Sigmoid colon (tissue), 7 donors: ENCODE data around the gene PRKCA. TPM values are rescaled to one million over a fixed set of nuclear protein-coding genes. Genes with fewer than 3 reads are reported as not detected.

ENCODE experiments used
- DNase-seq: peaks from one replicate; pipeline ENCODE4 v3.0.0-alpha.2; 2019
- H3K27ac ChIP-seq, 4 donors: fragments of 200-600 bp; sonication (generic); one replicate each; pipeline ENCODE4 v1.5.1; 2016 to 2019; ENCODE audit warnings: mild to moderate bottlenecking in 1 of 4
- H3K27me3 ChIP-seq, 3 donors: fragments of 200-600 bp; sonication (generic); one replicate each; pipeline ENCODE4 v1.5.1; 2019; ENCODE audit warnings: mild to moderate bottlenecking in 1 of 3
- H3K36me3 ChIP-seq, 4 donors: fragments of 200-600 bp; sonication (generic); one replicate each; pipeline ENCODE4 v1.5.1; 2016 to 2019
- H3K4me1 ChIP-seq, 4 donors: fragments of 200-600 bp; sonication (generic); one replicate each; pipeline ENCODE4 v1.5.1; 2017 to 2019
- H3K4me3 ChIP-seq, 4 donors: fragments of 200-600 bp; sonication (generic); one replicate each; pipeline ENCODE4 v1.5.1; 2017 to 2019; ENCODE audit warnings: mild to moderate bottlenecking in 2 of 4, moderate library complexity in 1 of 4
- H3K9me3 ChIP-seq, 4 donors: fragments of 200-600 bp in 3 of 4; sonication (generic) in 3 of 4; one replicate each; pipeline versions ENCODE4 v1.5.1 to v1.6.1; 2013 to 2019
- CTCF ChIP-seq, 4 experiments: fragments of 450-650 bp in 3 of 4; fragments of 200-600 bp in 1 of 4; IDR thresholded peaks; one replicate each; pipeline ENCODE4 v1.5.1; 2016 to 2019; ENCODE audit warnings: antibody characterized with exemption in 4 of 4, mild to moderate bottlenecking in 3 of 4, moderate library complexity in 2 of 4
- EP300 ChIP-seq, 4 donors: sonication (generic); formaldehyde crosslinking; IDR thresholded peaks; one replicate each; pipeline ENCODE4 v1.6.1; 2017; ENCODE audit warnings: antibody characterized with exemption in 4 of 4
- POLR2A ChIP-seq, 2 donors: fragments of 450-650 bp; IDR thresholded peaks; one replicate each; pipeline ENCODE4 v1.6.1; 2016; ENCODE audit warnings: antibody characterized with exemption in 2 of 2, mild to moderate bottlenecking in 2 of 2, moderate library complexity in 2 of 2
- POLR2AphosphoS5 ChIP-seq, 4 donors: sonication (generic); formaldehyde crosslinking; IDR thresholded peaks; one replicate each; pipeline ENCODE4 v1.6.1; 2017; ENCODE audit warnings: antibody characterized with exemption in 4 of 4
- WGBS, 2 donors: extraction: QIAGEN DNeasy Blood & Tissue Kit; methylation state at CpG; one replicate each; pipeline ENCODE4 v1.1.7; 2013; 5-methylcytosine and 5-hydroxymethylcytosine counted together
- intact Hi-C: fragments of 100-400 bp; cut with DNase I; formaldehyde crosslinking; loops from one replicate; pipeline ENCODE4 v1.15.1; 2023
- polyA plus RNA-seq, 3 donors: library from polyadenylated mRNA; stranded (reverse); fragments of 200-250 nt; gene quantifications; one replicate each; pipeline ENCODE4 v1.2.3, GENCODE V29; 2013
- total RNA-seq, 4 donors: library from RNA; depleted of rRNA; stranded (reverse); fragments of >200 nt; gene quantifications; one replicate each; pipeline ENCODE4 v1.1.0, GENCODE V29; 2016
- donor health status: healthy with polysubstance abuse.
- donor health status: Bipolar disorder and iron deficiency.
- donor health status: healthy.

The PRKCA gene
- total and polyA plus RNA-seq, 7 donors: 6.6 to 58.4 (median 42.6) TPM

- Histone ChIP-seq H3K9me3 (no peaks in the 10 kb centered on the region), H3K27ac (no peak overlapping the region), H3K27me3 (no peaks in the 10 kb centered on the region), H3K4me3 (no peak overlapping the region), H3K4me1 (no peaks in the 10 kb centered on the region), H3K36me3 (peaks cover 11 to 33% (median 14%) of the 10 kb centered on the region in 4 donors)
- no peak for DNase-seq
- 81 to 85% methylated on average over 5 of the region's 5 CpGs for WGBS, 2 donors
- TF ChIP-seq CTCF (IDR thresholded peaks at IDR 0.05) (no peak), POLR2AphosphoS5 (IDR thresholded peaks at IDR 0.05) (no peak), EP300 (IDR thresholded peaks at IDR 0.05) (no peak), POLR2A (IDR thresholded peaks at IDR 0.05) (no peak)
- intact Hi-C loops: no loop called here
Observed at GRCh38 chr17:66772148-66772812, 469.9 kb downstream of the PRKCA start.

- H3K4me1 ChIP-seq: no peaks in the 10 kb centered on the region
- no peaks in the 10 kb centered on the region for H3K9me3 ChIP-seq
- DNase-seq: no peak
- intact Hi-C loops: no loop called here
- peaks cover 11 to 33% (median 14%) of the 10 kb centered on the region in 4 donors for H3K36me3 ChIP-seq
- no peak overlapping the region for H3K27ac ChIP-seq
- 70 to 95% methylated on average over 6 of the region's 6 CpGs for WGBS, 2 donors
- TF ChIP-seq CTCF (IDR thresholded peaks at IDR 0.05) (no peak), POLR2A (IDR thresholded peaks at IDR 0.05) (no peak), EP300 (IDR thresholded peaks at IDR 0.05) (no peak), POLR2AphosphoS5 (IDR thresholded peaks at IDR 0.05) (no peak)
- H3K4me3 ChIP-seq: no peak overlapping the region
- H3K27me3 ChIP-seq: no peaks in the 10 kb centered on the region
Observed at GRCh38 chr17:66775271-66775670, 472.9 kb downstream of the PRKCA start.

- TF ChIP-seq EP300 (IDR thresholded peaks at IDR 0.05): no peak
- no peak for TF ChIP-seq POLR2A (IDR thresholded peaks at IDR 0.05)
- TF ChIP-seq POLR2AphosphoS5 (IDR thresholded peaks at IDR 0.05): no peak
- no peak for TF ChIP-seq CTCF (IDR thresholded peaks at IDR 0.05)
- Histone ChIP-seq H3K4me1 (no peaks in the 10 kb centered on the region), H3K36me3 (peaks cover 11 to 33% (median 14%) of the 10 kb centered on the region in 4 donors), H3K27me3 (no peaks in the 10 kb centered on the region), H3K4me3 (no peak overlapping the region), H3K9me3 (no peaks in the 10 kb centered on the region), H3K27ac (no peak overlapping the region)
- WGBS, 2 donors: 84 to 86% methylated on average over 7 of the region's 7 CpGs
- DNase-seq: no peak
- intact Hi-C loops: no loop called here
Observed at GRCh38 chr17:66775881-66776400, 473.5 kb downstream of the PRKCA start.

DNA sequence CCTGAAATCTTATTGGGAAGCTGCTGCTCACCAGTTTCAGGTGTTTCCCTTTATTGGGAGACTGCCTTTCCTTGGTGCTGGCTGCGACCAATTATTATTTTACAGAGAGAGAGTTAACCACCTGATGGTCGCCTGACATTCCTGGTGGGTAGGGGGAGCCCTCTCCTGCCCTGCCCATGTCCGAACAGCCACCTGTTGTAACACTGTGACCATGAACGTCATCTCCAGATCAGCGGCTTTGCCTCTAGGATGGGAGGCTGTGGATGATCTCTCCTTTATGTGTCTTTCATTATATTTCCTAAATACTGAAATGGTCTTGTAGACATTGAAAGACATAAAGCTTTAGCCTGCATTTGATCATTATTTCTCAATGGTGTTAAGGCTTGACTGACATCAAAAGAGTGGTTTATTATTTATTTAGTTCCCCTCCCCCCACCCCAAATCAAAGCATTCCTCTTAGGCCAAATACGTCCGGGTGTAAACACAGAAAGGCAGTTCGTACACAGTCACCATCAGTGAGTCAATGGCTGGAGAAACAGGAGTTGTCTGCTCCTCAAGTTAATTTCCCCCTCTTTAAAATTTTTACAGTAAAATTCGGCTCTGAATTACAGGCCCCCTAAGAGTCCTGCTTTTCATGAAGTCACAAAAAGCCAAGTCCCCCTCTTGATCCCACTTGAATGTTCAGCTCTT, 474.7 kb downstream of the PRKCA start:
- WGBS, 2 donors: 84% methylated on average over 9 of the region's 9 CpGs
- no peaks in the 10 kb centered on the region for H3K27me3 ChIP-seq
- H3K4me1 ChIP-seq: no peaks in the 10 kb centered on the region
- H3K4me3 ChIP-seq: no peak overlapping the region
- H3K9me3 ChIP-seq: no peaks in the 10 kb centered on the region
- DNase-seq: no peak
- H3K27ac ChIP-seq: no peak overlapping the region
- TF ChIP-seq POLR2AphosphoS5 (IDR thresholded peaks at IDR 0.05) (no peak), CTCF (IDR thresholded peaks at IDR 0.05) (no peak), POLR2A (IDR thresholded peaks at IDR 0.05) (no peak), EP300 (IDR thresholded peaks at IDR 0.05) (no peak)
- H3K36me3 ChIP-seq: peaks cover 11 to 33% (median 14%) of the 10 kb centered on the region in 4 donors
- intact Hi-C loops: no loop called here
